SK-N-SH (cell line): ENCODE measurements around the gene TRAPPC6A. TPM values are rescaled to one million over a fixed set of nuclear protein-coding genes. Genes with fewer than 3 reads are reported as not detected.

Source experiments
- CTCF ChIA-PET: fragments of 300-600, 350-600 bp; formaldehyde crosslinking; extraction: SDS; loops from one replicate; lab custom pipeline; 2021; lab: Yijun Ruan, JAX
- POLR2A ChIA-PET: fragments of 350-600 bp; sonication (Branson Sonifier 250); formaldehyde crosslinking; extraction: SDS; loops from one replicate; lab custom pipeline; 2020; ENCODE audit warnings: antibody characterized with exemption, inconsistent platforms; lab: Yijun Ruan, JAX
- DNase-seq: peaks from one replicate; pipeline ENCODE4 v3.0.0; 2012
- H2AFZ ChIP-seq: fragments of 200-600 bp; sonication (generic); 2 replicates; pipeline ENCODE4 v1.8.1; 2016; ENCODE audit warnings: antibody characterized with exemption, mild to moderate bottlenecking, low read depth
- H3F3A ChIP-seq: fragments of 200-600 bp; sonication (generic); replicated peaks from 2 replicates; pipeline ENCODE3; 2016; ENCODE audit warnings: antibody characterized with exemption, mild to moderate bottlenecking; ENCODE audit not compliant: insufficient read depth
- H3K27ac ChIP-seq, 2 experiments: fragments of 200-500 bp in 1 of 2; fragments of 200-600 bp in 1 of 2; sonication (Bioruptor generic) in 1 of 2; sonication (generic), shearing (Covaris generic) in 1 of 2; 2 replicates each; pipeline versions ENCODE4 v1.5.1 to v1.6.1; 2014 to 2016; ENCODE audit warnings: low read depth in 2 of 2, inconsistent platforms in 1 of 2, low read length in 1 of 2, mild to moderate bottlenecking in 1 of 2, mixed read lengths in 1 of 2
- H3K27me3 ChIP-seq: fragments of 200-600 bp; sonication (generic), shearing (Covaris generic); 2 replicates; pipeline ENCODE4 v1.6.1; 2016; ENCODE audit warnings: mixed run types; ENCODE audit not compliant: insufficient read depth
- H3K36me3 ChIP-seq, 2 experiments: fragments of 200-500 bp in 1 of 2; fragments of 200-600 bp in 1 of 2; sonication (Bioruptor generic) in 1 of 2; sonication (generic) in 1 of 2; replicated peaks in 1 of 2; 2 replicates each; pipeline versions ENCODE3 to v1.5.1; 2014 to 2016; ENCODE audit warnings: low read length in 1 of 2, mild to moderate bottlenecking in 1 of 2; ENCODE audit not compliant: insufficient read depth in 2 of 2, control insufficient read depth in 1 of 2
- H3K4me1 ChIP-seq, 2 experiments: fragments of 200-500 bp in 1 of 2; fragments of 200-600 bp in 1 of 2; sonication (Bioruptor generic) in 1 of 2; sonication (generic), shearing (Covaris generic) in 1 of 2; 2 replicates each; pipeline versions ENCODE4 v1.5.1 to v1.6.1; 2014 to 2016; ENCODE audit warnings: low read depth in 1 of 2, low read length in 1 of 2, mixed run types in 1 of 2; ENCODE audit not compliant: insufficient read depth in 2 of 2, control insufficient read depth in 1 of 2
- H3K4me2 ChIP-seq: fragments of 200-600 bp; sonication (generic), shearing (Covaris generic); 2 replicates; pipeline ENCODE4 v1.6.1; 2017; ENCODE audit warnings: mixed run types
- H3K4me3 ChIP-seq, 2 experiments: fragments of 200-500 bp in 1 of 2; fragments of 200-600 bp in 1 of 2; sonication (Bioruptor generic) in 1 of 2; sonication (generic), shearing (Covaris generic) in 1 of 2; 2 replicates each; pipeline versions ENCODE4 v1.5.1 to v1.8.1; 2014 to 2016; ENCODE audit warnings: low read depth in 2 of 2, inconsistent platforms in 1 of 2, low read length in 1 of 2, mild to moderate bottlenecking in 1 of 2, mixed read lengths in 1 of 2, moderate library complexity in 1 of 2
- H3K79me2 ChIP-seq: fragments of 200-600 bp; sonication (generic); 2 replicates; pipeline ENCODE4 v1.8.1; 2017; ENCODE audit warnings: mild to moderate bottlenecking; ENCODE audit not compliant: insufficient read depth
- H3K9ac ChIP-seq: fragments of 200-600 bp; sonication (generic); 2 replicates; pipeline ENCODE4 v1.6.1; 2017; ENCODE audit warnings: mixed run types
- H3K9me2 ChIP-seq: fragments of 200-600 bp; sonication (generic); 2 replicates; pipeline ENCODE4 v1.6.1; 2017; ENCODE audit warnings: mixed run types
- H3K9me3 ChIP-seq: fragments of 200-600 bp; sonication (generic); 2 replicates; pipeline ENCODE4 v1.6.1; 2017; ENCODE audit warnings: mixed run types, mild to moderate bottlenecking, moderate library complexity
- H4K20me1 ChIP-seq: fragments of 200-600 bp; sonication (generic); 2 replicates; pipeline ENCODE4 v1.6.1; 2017; ENCODE audit warnings: mild to moderate bottlenecking, mixed run types; ENCODE audit not compliant: insufficient read depth
- CHD2 ChIP-seq: fragments of 150-350 bp; IDR thresholded peaks from 2 replicates; pipeline ENCODE4 v1.6.1; 2018; ENCODE audit warnings: low read length; ENCODE audit not compliant: partially characterized antibody
- CTCF ChIP-seq: fragments of 200-600 bp; sonication (generic); IDR thresholded peaks from 2 replicates; pipeline ENCODE4 v1.6.1; 2017; ENCODE audit warnings: antibody characterized with exemption, mild to moderate bottlenecking, moderate library complexity
- EP300 ChIP-seq, 2 experiments: IDR thresholded peaks; 2 replicates each; pipeline versions ENCODE4 v1.4.0 to v1.6.1; 2012; ENCODE audit warnings: borderline replicate concordance in 1 of 2, low read depth in 1 of 2, low read length in 1 of 2
- EZH2phosphoT487 ChIP-seq: fragments of 200-600 bp; sonication (generic); IDR thresholded peaks from 2 replicates; pipeline ENCODE4 v1.6.1; 2017; ENCODE audit warnings: low read depth, mixed run types, mild to moderate bottlenecking, antibody characterized with exemption, moderate library complexity, borderline replicate concordance
- FOSL2 ChIP-seq: IDR thresholded peaks from 2 replicates; pipeline ENCODE4 v1.4.0; 2012; ENCODE audit warnings: low read depth, mild to moderate bottlenecking, moderate library complexity, borderline replicate concordance
- IRF3 ChIP-seq: fragments of 150-350 bp; IDR thresholded peaks from 2 replicates; pipeline ENCODE4 v1.6.1; 2016; ENCODE audit warnings: mild to moderate bottlenecking, low read depth, low read length
- MXI1 ChIP-seq: IDR thresholded peaks from 2 replicates; pipeline ENCODE4 v1.6.1; 2012; ENCODE audit warnings: mild to moderate bottlenecking, low read depth, low read length, improper control_type of control experiment
- NFIC ChIP-seq: IDR thresholded peaks from 2 replicates; pipeline ENCODE4 v1.4.0; 2012; ENCODE audit warnings: borderline replicate concordance
- NRF1 ChIP-seq: IDR thresholded peaks from 2 replicates; pipeline ENCODE4 v1.6.1; 2012; ENCODE audit warnings: low read depth, mild to moderate bottlenecking, low read length
- PBX3 ChIP-seq: IDR thresholded peaks from 2 replicates; pipeline ENCODE4; 2012
- POLR2AphosphoS5 ChIP-seq: IDR thresholded peaks from 2 replicates; pipeline ENCODE4 v1.6.1; 2012; ENCODE audit warnings: low read depth, low read length
- REST ChIP-seq: IDR thresholded peaks from 2 replicates; pipeline ENCODE4 v1.6.1; 2012; ENCODE audit warnings: mild to moderate bottlenecking, low read depth, low read length, moderate library complexity
- SMC3 ChIP-seq: IDR thresholded peaks from 2 replicates; pipeline ENCODE4 v1.6.1; 2012; ENCODE audit warnings: low read depth, low read length, improper control_type of control experiment
- TAF1 ChIP-seq: IDR thresholded peaks from 2 replicates; pipeline ENCODE4 v1.6.1; 2012; ENCODE audit warnings: low read depth, mild to moderate bottlenecking, low read length, moderate library complexity, borderline replicate concordance
- TCF12 ChIP-seq: IDR thresholded peaks from 2 replicates; pipeline ENCODE4 v1.4.0; 2012
- USF2 ChIP-seq: fragments of 150-350 bp; IDR thresholded peaks from 2 replicates; pipeline ENCODE4 v1.6.1; 2017; ENCODE audit warnings: antibody characterized with exemption, low read length, low read depth, borderline replicate concordance
- ZBTB33 ChIP-seq: IDR thresholded peaks from 2 replicates; pipeline ENCODE4 v1.4.0; 2012; ENCODE audit warnings: low read depth, borderline replicate concordance
- WGBS: methylation state at CpG from one replicate; pipeline ENCODE4 v1.1.6; 2017; ENCODE audit warnings: low lambda C conversion rate; 5-methylcytosine and 5-hydroxymethylcytosine counted together
- polyA plus RNA-seq, 3 experiments: library from polyadenylated mRNA; depleted of rRNA; stranded (reverse); fragments of >200 nt; gene quantifications; 2 replicates each; pipeline ENCODE4 v1.2.3, GENCODE V29; 2012

TRAPPC6A gene
- polyA plus RNA-seq, 1 of the 3 experiments (the other 2 are of a cell fraction) = 59.0 TPM

- WGBS = 77% methylated on average over 19 of the region's 21 CpGs
- H3K79me2 ChIP-seq = no peaks in the 10 kb centered on the region
- POLR2A ChIA-PET = no interaction called here
- H3K27ac ChIP-seq = no peak overlapping the region
- no peaks in the 10 kb centered on the region for H3K27me3 ChIP-seq
- CTCF ChIA-PET = interaction anchor here (0.5 to 1.1 kb wide), 3 partner anchors 168 to 466 kb away, joined by 3 read pairs; no protein-coding TSS in a partner anchor
- TF ChIP-seq PBX3 (no peak), CTCF (no peak), MXI1 (no peak), IRF3 (no peak), NFIC (no peak), EP300 (IDR thresholded peaks at IDR 0.05; ENCODE audit: borderline replicate concordance in 1 of 2, low read depth in 1 of 2, low read length in 1 of 2) (no peak), USF2 (no peak), TAF1 (no peak), CHD2 (no peak), TCF12 (no peak), NRF1 (no peak), POLR2AphosphoS5 (no peak), REST (no peak), FOSL2 (no peak), EZH2phosphoT487 (no peak), ZBTB33 (no peak), SMC3 (no peak)
- TF ChIP-seq, all 33 proteins: peak for 0
- no peaks in the 10 kb centered on the region for H4K20me1 ChIP-seq
- H3K36me3 ChIP-seq = no peaks in the 10 kb centered on the region
- H3F3A ChIP-seq = no peaks in the 10 kb centered on the region
- no peak for DNase-seq
- H2AFZ ChIP-seq = no peak overlapping the region
- no peak overlapping the region for H3K4me2 ChIP-seq
- H3K9me3 ChIP-seq = no peaks in the 10 kb centered on the region
- H3K9me2 ChIP-seq = no peaks in the 10 kb centered on the region
- no peak overlapping the region for H3K9ac ChIP-seq
- H3K4me3 ChIP-seq = no peak overlapping the region
- no peaks in the 10 kb centered on the region for H3K4me1 ChIP-seq
These were observed 7.6 kb downstream of the TRAPPC6A start for GRCh38 chr19:45170146-45171106.
